ENCODE data around the gene MAP1B. TPM values are rescaled to one million over a fixed set of nuclear protein-coding genes. Genes with fewer than 3 reads are reported as not detected.
A peak's percentile ranks its signal among the peaks of the same experiment; 100 is the strongest.

MAP1B gene
- polyA plus RNA-seq, 1 donor (not counting 4 experiments of a cell fraction or from before 2014, with no cell fraction given) = 3.3 TPM

- Histone ChIP-seq H3K27ac (ENCODE audit: control insufficient read depth, insufficient read depth, low read length) (no peak overlapping the region), H3K4me3 (ENCODE audit: control insufficient read depth in 2 of 3, extremely low read depth in 1 of 3, insufficient read depth in 2 of 3, low read depth in 1 of 3, low read length in 3 of 3) (no peak overlapping the region), H3K4me1 (ENCODE audit: control insufficient read depth, extremely low read depth, insufficient read depth, low read length) (peaks cover 6% of the 10 kb centered on the region), H3K4me2 (ENCODE audit: control insufficient read depth, extremely low read depth, insufficient read depth, low read depth, low read length) (no peak overlapping the region), H2AFZ (ENCODE audit: control insufficient read depth, low read length) (no peak overlapping the region), H3K27me3 (ENCODE audit: control insufficient read depth, extremely low read depth, insufficient read depth, low read length) (peaks cover 4% of the 10 kb centered on the region), H4K20me1 (ENCODE audit: control insufficient read depth, extremely low read depth, insufficient read depth, low read length) (no peaks in the 10 kb centered on the region), H3K9me1 (ENCODE audit: control insufficient read depth, extremely low read depth, insufficient read depth, low read length) (no peaks in the 10 kb centered on the region), H3K9ac (ENCODE audit: control insufficient read depth, extremely low read depth, insufficient read depth, low read length) (no peak overlapping the region), H3K79me2 (ENCODE audit: control insufficient read depth, insufficient read depth, low read length) (no peaks in the 10 kb centered on the region), H3K36me3 (ENCODE audit: control insufficient read depth in 2 of 2, extremely low read depth in 1 of 2, insufficient read depth in 2 of 2, low read length in 2 of 2) (no peaks in the 10 kb centered on the region), H3K9me3 (ENCODE audit: control insufficient read depth, low read depth, low read length) (no peaks in the 10 kb centered on the region)
- TF ChIP-seq EZH2 (IDR thresholded peaks at IDR 0.05; ENCODE audit: low read length) (no peak), CTCF (optimal IDR thresholded peaks at IDR 0.05 in 1 of 3, IDR thresholded peaks at IDR 0.05 in 1 of 3, conservative IDR thresholded peaks at IDR 0.05 in 1 of 3; ENCODE audit: extremely low read depth in 1 of 3, insufficient read depth in 2 of 3, low read length in 3 of 3) (no peak)
- no peak for DNase-seq (ENCODE audit: low read depth, low spot score)
- peak; percentile 49 for FAIRE-seq
- dilution Hi-C loops (cut with MboI; ENCODE audit: extremely low pct_ligation_motif_present, low sequenced_read_pairs) = no loop called here
Measured at GRCh38 chr5:72101828-72102227, 5.4 kb upstream of the MAP1B start.

DNA sequence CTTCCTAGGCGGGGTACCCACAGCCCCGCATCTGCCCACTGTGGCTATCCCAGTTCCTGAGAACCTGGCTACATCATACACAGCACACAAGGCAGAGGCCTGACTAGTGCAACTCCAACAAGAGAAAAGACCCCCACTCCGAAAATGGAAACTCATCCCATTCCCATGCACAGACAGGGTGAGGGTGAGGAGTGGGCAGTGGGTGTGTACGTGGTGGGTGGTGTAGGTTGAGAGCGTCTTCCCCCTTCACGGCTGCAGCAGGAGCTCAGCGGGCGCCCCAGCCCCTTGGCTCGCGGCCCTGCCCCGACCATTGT, 501 bp upstream of the MAP1B start:
- DNase-seq (ENCODE audit: low read depth, low spot score) (no peak), FAIRE-seq (no peak)
- H3K4me3 ChIP-seq (ENCODE audit: control insufficient read depth in 2 of 3, extremely low read depth in 1 of 3, insufficient read depth in 2 of 3, low read depth in 1 of 3, low read length in 3 of 3) = peak overlapping the region; percentile 52 to 79 (median 67)
- no peaks in the 10 kb centered on the region for H3K9me3 ChIP-seq (ENCODE audit: control insufficient read depth, low read depth, low read length)
- peak overlapping the region; percentile 60 for H3K9ac ChIP-seq (ENCODE audit: control insufficient read depth, extremely low read depth, insufficient read depth, low read length)
- H3K79me2 ChIP-seq (ENCODE audit: control insufficient read depth, insufficient read depth, low read length) = no peaks in the 10 kb centered on the region
- peaks cover 17% of the 10 kb centered on the region for H3K27me3 ChIP-seq (ENCODE audit: control insufficient read depth, extremely low read depth, insufficient read depth, low read length)
- dilution Hi-C loops (cut with MboI; ENCODE audit: extremely low pct_ligation_motif_present, low sequenced_read_pairs) = no loop called here
- no peak overlapping the region for H3K27ac ChIP-seq (ENCODE audit: control insufficient read depth, insufficient read depth, low read length)
- H3K36me3 ChIP-seq (ENCODE audit: control insufficient read depth in 2 of 2, extremely low read depth in 1 of 2, insufficient read depth in 2 of 2, low read length in 2 of 2) = peaks cover 0 to 1% of the 10 kb centered on the region in 2 experiments
- H2AFZ ChIP-seq (ENCODE audit: control insufficient read depth, low read length) = no peak overlapping the region
- H3K4me1 ChIP-seq (ENCODE audit: control insufficient read depth, extremely low read depth, insufficient read depth, low read length) = peaks cover 3% of the 10 kb centered on the region
- no peaks in the 10 kb centered on the region for H3K9me1 ChIP-seq (ENCODE audit: control insufficient read depth, extremely low read depth, insufficient read depth, low read length)
- no peak for TF ChIP-seq EZH2 (IDR thresholded peaks at IDR 0.05; ENCODE audit: low read length)
- TF ChIP-seq CTCF (optimal IDR thresholded peaks at IDR 0.05 in 1 of 3, IDR thresholded peaks at IDR 0.05 in 1 of 3, conservative IDR thresholded peaks at IDR 0.05 in 1 of 3; ENCODE audit: extremely low read depth in 1 of 3, insufficient read depth in 2 of 3, low read length in 3 of 3) = no peak
- H3K4me2 ChIP-seq (ENCODE audit: control insufficient read depth, extremely low read depth, insufficient read depth, low read depth, low read length) = peak overlapping the region; percentile 88
- no peaks in the 10 kb centered on the region for H4K20me1 ChIP-seq (ENCODE audit: control insufficient read depth, extremely low read depth, insufficient read depth, low read length)
